ENCODE data around the gene ARID1B.

Gene ARID1B

GRCh38 chr6:156849806-156850205, 72.6 kb downstream of the ARID1B start:
- H3K4me3 ChIP-seq (ENCODE audit: low read depth, low read length): no peak overlapping the region

- H3K4me3 ChIP-seq (ENCODE audit: low read depth, low read length): no peak overlapping the region
Measured at GRCh38 chr6:156850353-156850752, 73.2 kb downstream of the ARID1B start.

- no peak overlapping the region for H3K4me3 ChIP-seq (ENCODE audit: low read depth, low read length)
Measured at GRCh38 chr6:156851454-156851921, 74.3 kb downstream of the ARID1B start.

GRCh38 chr6:156852147-156852857, 75.1 kb downstream of the ARID1B start:
- no peak overlapping the region for H3K4me3 ChIP-seq (ENCODE audit: low read depth, low read length)

GRCh38 chr6:156852858-156853216, 75.7 kb downstream of the ARID1B start:
- no peak overlapping the region for H3K4me3 ChIP-seq (ENCODE audit: low read depth, low read length)

- no peak overlapping the region for H3K4me3 ChIP-seq (ENCODE audit: low read depth, low read length)
Measured at GRCh38 chr6:156853733-156854132, 76.6 kb downstream of the ARID1B start.

GRCh38 chr6:156854466-156855161, 77.4 kb downstream of the ARID1B start:
- no peak overlapping the region for H3K4me3 ChIP-seq (ENCODE audit: low read depth, low read length)

- no peak overlapping the region for H3K4me3 ChIP-seq (ENCODE audit: low read depth, low read length)
Measured at GRCh38 chr6:156857573-156857972, 80.4 kb downstream of the ARID1B start.

- no peak overlapping the region for H3K4me3 ChIP-seq (ENCODE audit: low read depth, low read length)
Measured at GRCh38 chr6:156859686-156860085, 82.5 kb downstream of the ARID1B start.

- no peak overlapping the region for H3K4me3 ChIP-seq (ENCODE audit: low read depth, low read length)
Measured at GRCh38 chr6:156862711-156863110, 85.5 kb downstream of the ARID1B start.

- H3K4me3 ChIP-seq (ENCODE audit: low read depth, low read length): no peak overlapping the region
Measured at GRCh38 chr6:156863504-156863903, 86.3 kb downstream of the ARID1B start.

- H3K4me3 ChIP-seq (ENCODE audit: low read depth, low read length): no peak overlapping the region
Measured at GRCh38 chr6:156864557-156864956, 87.4 kb downstream of the ARID1B start.

- H3K4me3 ChIP-seq (ENCODE audit: low read depth, low read length): no peak overlapping the region
Measured at GRCh38 chr6:156865019-156865629, 87.9 kb downstream of the ARID1B start.

- H3K4me3 ChIP-seq (ENCODE audit: low read depth, low read length): no peak overlapping the region
Measured at GRCh38 chr6:156866220-156867015, 89.2 kb downstream of the ARID1B start.

- H3K4me3 ChIP-seq (ENCODE audit: low read depth, low read length): no peak overlapping the region
Measured at GRCh38 chr6:156867121-156867520, 89.9 kb downstream of the ARID1B start.

GRCh38 chr6:156868385-156868784, 91.2 kb downstream of the ARID1B start:
- no peak overlapping the region for H3K4me3 ChIP-seq (ENCODE audit: low read depth, low read length)

- no peak overlapping the region for H3K4me3 ChIP-seq (ENCODE audit: low read depth, low read length)
Measured at GRCh38 chr6:156869980-156870398, 92.8 kb downstream of the ARID1B start.

- H3K4me3 ChIP-seq (ENCODE audit: low read depth, low read length): no peak overlapping the region
Measured at GRCh38 chr6:156870924-156871539, 93.9 kb downstream of the ARID1B start.

GRCh38 chr6:156872903-156873302, 95.7 kb downstream of the ARID1B start:
- H3K4me3 ChIP-seq (ENCODE audit: low read depth, low read length): no peak overlapping the region

GRCh38 chr6:156873654-156874380, 96.6 kb downstream of the ARID1B start:
- H3K4me3 ChIP-seq (ENCODE audit: low read depth, low read length): no peak overlapping the region

Measured in iPS-11a (cell line).